Sigmoid colon (tissue), 7 donors: ENCODE results near the gene MYH9. TPM values are rescaled to one million over a fixed set of nuclear protein-coding genes. Genes with fewer than 3 reads are reported as not detected.

Source experiments
- DNase-seq: peaks from one replicate; pipeline ENCODE4 v3.0.0-alpha.2; 2019
- H3K27ac ChIP-seq, 4 donors: fragments of 200-600 bp; sonication (generic); one replicate each; pipeline ENCODE4 v1.5.1; 2016 to 2019; ENCODE audit warnings: mild to moderate bottlenecking in 1 of 4
- H3K27me3 ChIP-seq, 3 donors: fragments of 200-600 bp; sonication (generic); one replicate each; pipeline ENCODE4 v1.5.1; 2019; ENCODE audit warnings: mild to moderate bottlenecking in 1 of 3
- H3K36me3 ChIP-seq, 4 donors: fragments of 200-600 bp; sonication (generic); one replicate each; pipeline ENCODE4 v1.5.1; 2016 to 2019
- H3K4me1 ChIP-seq, 4 donors: fragments of 200-600 bp; sonication (generic); one replicate each; pipeline ENCODE4 v1.5.1; 2017 to 2019
- H3K4me3 ChIP-seq, 4 donors: fragments of 200-600 bp; sonication (generic); one replicate each; pipeline ENCODE4 v1.5.1; 2017 to 2019; ENCODE audit warnings: mild to moderate bottlenecking in 2 of 4, moderate library complexity in 1 of 4
- H3K9me3 ChIP-seq, 4 donors: fragments of 200-600 bp in 3 of 4; sonication (generic) in 3 of 4; one replicate each; pipeline versions ENCODE4 v1.5.1 to v1.6.1; 2013 to 2019
- CTCF ChIP-seq, 4 experiments: fragments of 450-650 bp in 3 of 4; fragments of 200-600 bp in 1 of 4; IDR thresholded peaks; one replicate each; pipeline ENCODE4 v1.5.1; 2016 to 2019; ENCODE audit warnings: antibody characterized with exemption in 4 of 4, mild to moderate bottlenecking in 3 of 4, moderate library complexity in 2 of 4
- EP300 ChIP-seq, 4 donors: sonication (generic); formaldehyde crosslinking; IDR thresholded peaks; one replicate each; pipeline ENCODE4 v1.6.1; 2017; ENCODE audit warnings: antibody characterized with exemption in 4 of 4
- POLR2A ChIP-seq, 2 donors: fragments of 450-650 bp; IDR thresholded peaks; one replicate each; pipeline ENCODE4 v1.6.1; 2016; ENCODE audit warnings: antibody characterized with exemption in 2 of 2, mild to moderate bottlenecking in 2 of 2, moderate library complexity in 2 of 2
- POLR2AphosphoS5 ChIP-seq, 4 donors: sonication (generic); formaldehyde crosslinking; IDR thresholded peaks; one replicate each; pipeline ENCODE4 v1.6.1; 2017; ENCODE audit warnings: antibody characterized with exemption in 4 of 4
- WGBS, 2 donors: extraction: QIAGEN DNeasy Blood & Tissue Kit; methylation state at CpG; one replicate each; pipeline ENCODE4 v1.1.7; 2013; 5-methylcytosine and 5-hydroxymethylcytosine counted together
- intact Hi-C: fragments of 100-400 bp; cut with DNase I; formaldehyde crosslinking; loops from one replicate; pipeline ENCODE4 v1.15.1; 2023
- polyA plus RNA-seq, 3 donors: library from polyadenylated mRNA; stranded (reverse); fragments of 200-250 nt; gene quantifications; one replicate each; pipeline ENCODE4 v1.2.3, GENCODE V29; 2013
- total RNA-seq, 4 donors: library from RNA; depleted of rRNA; stranded (reverse); fragments of >200 nt; gene quantifications; one replicate each; pipeline ENCODE4 v1.1.0, GENCODE V29; 2016
- donor health status: healthy with polysubstance abuse.
- donor health status: Bipolar disorder and iron deficiency.
- donor health status: healthy.

The MYH9 gene
- total and polyA plus RNA-seq, 7 donors: 63.7 to 307 (median 182) TPM

DNA sequence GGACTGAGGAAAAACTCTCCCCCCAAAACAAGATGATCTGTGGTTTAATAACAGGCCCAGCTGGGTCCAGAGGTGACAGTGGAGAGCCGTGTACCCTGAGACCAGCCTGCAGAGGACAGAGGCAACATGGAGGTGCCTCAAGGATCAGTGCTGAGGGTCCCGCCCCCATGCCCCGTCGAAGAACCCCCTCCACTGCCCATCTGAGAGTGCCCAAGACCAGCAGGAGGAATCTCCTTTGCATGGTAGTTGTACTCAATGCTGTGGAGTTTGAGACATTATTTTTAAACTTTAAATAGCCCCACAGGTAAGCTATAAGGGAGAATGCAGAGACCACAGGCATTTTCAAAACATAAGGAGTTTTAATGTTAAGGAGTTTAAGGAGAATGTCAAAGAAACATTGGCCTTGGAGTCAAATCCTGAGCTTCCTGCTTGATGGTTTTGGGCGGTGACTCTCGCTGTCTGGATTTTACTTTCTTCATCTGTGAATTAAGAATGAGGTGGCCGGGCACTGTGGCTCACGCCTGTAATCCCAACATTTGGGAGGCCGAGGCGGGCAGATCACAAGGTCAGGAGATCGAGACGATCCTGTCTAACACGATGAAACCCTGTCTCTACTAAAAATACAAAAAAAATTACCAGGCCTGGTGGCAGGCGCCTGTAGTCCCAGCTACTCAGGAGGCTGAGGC is 128.0 kb downstream of the MYH9 start:
- Histone ChIP-seq H3K27me3 (no peaks in the 10 kb centered on the region), H3K4me3 (no peak overlapping the region), H3K4me1 (peaks cover 0 to 29% (median 26%) of the 10 kb centered on the region in 4 donors), H3K9me3 (no peaks in the 10 kb centered on the region), H3K27ac (peak overlapping the region; percentile 47 to 62 (median 60)), H3K36me3 (peaks cover 0 to 55% (median 4%) of the 10 kb centered on the region in 4 donors)
- intact Hi-C loops: no loop called here
- TF ChIP-seq POLR2A (IDR thresholded peaks at IDR 0.05): no peak
- no peak for TF ChIP-seq EP300 (IDR thresholded peaks at IDR 0.05)
- TF ChIP-seq POLR2AphosphoS5 (IDR thresholded peaks at IDR 0.05): no peak
- no peak for TF ChIP-seq CTCF (IDR thresholded peaks at IDR 0.05)
- DNase-seq: no peak
- 85 to 88% methylated on average over 14 of the region's 14 CpGs for WGBS, 2 donors

GRCh38 chr22:36258701-36259614 is 128.8 kb downstream of the MYH9 start:
- Histone ChIP-seq H3K27me3 (no peaks in the 10 kb centered on the region), H3K36me3 (peaks cover 0 to 53% (median 4%) of the 10 kb centered on the region in 4 donors), H3K4me1 (peaks cover 0 to 37% (median 34%) of the 10 kb centered on the region in 4 donors), H3K4me3 (no peak overlapping the region), H3K9me3 (no peaks in the 10 kb centered on the region), H3K27ac (peak overlapping the region; percentile 47 to 62 (median 60))
- TF ChIP-seq POLR2A (IDR thresholded peaks at IDR 0.05): no peak
- TF ChIP-seq POLR2AphosphoS5 (IDR thresholded peaks at IDR 0.05): no peak
- no peak for TF ChIP-seq CTCF (IDR thresholded peaks at IDR 0.05)
- no peak for TF ChIP-seq EP300 (IDR thresholded peaks at IDR 0.05)
- DNase-seq: peak; percentile 80
- WGBS, 2 donors: 50 to 67% methylated on average over 16 of the region's 16 CpGs
- intact Hi-C loops: no loop called here

DNA sequence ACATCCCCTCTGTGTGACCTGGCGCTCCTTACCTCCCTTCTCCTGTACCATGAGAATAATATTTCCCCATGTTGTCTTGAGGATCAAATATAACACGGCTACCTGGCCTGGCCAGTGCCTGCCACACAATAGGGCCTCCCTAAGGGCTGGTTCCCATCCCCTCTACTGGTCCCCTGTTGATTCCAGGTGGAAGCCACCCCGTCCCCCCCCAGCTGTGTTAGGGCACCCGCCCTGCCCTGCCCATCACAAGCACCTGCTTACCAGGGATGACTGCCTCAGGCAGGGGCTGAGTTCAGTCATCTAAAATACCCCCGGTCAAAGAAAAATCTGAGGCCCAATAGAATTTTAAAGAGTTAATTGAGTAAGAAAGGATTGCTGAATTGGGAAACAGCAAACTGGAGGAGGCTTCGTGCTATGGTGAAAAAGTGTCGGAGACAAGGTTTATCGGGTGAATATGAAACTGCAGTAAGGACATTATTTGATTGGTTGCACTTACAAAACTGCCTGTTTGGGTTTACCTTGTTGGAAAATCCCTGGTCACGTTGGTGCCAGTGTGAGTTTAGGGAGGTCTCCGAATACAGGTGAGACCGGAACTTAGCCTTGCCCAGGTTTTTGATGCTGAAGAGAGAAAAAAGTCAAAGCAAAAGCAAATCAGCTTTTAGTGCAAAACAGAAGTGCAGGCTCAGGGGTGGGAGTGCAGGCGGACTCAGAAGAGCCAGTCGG is 129.7 kb downstream of the MYH9 start:
- peaks cover 0 to 45% (median 4%) of the 10 kb centered on the region in 4 donors for H3K36me3 ChIP-seq
- H3K9me3 ChIP-seq: no peaks in the 10 kb centered on the region
- TF ChIP-seq POLR2AphosphoS5 (IDR thresholded peaks at IDR 0.05): no peak
- TF ChIP-seq CTCF (IDR thresholded peaks at IDR 0.05): no peak
- no peak for TF ChIP-seq EP300 (IDR thresholded peaks at IDR 0.05)
- no peak for TF ChIP-seq POLR2A (IDR thresholded peaks at IDR 0.05)
- H3K4me1 ChIP-seq: peaks cover 0 to 46% (median 42%) of the 10 kb centered on the region in 4 donors
- 88 to 89% methylated on average over 13 of the region's 13 CpGs for WGBS, 2 donors
- H3K27me3 ChIP-seq: no peaks in the 10 kb centered on the region
- H3K4me3 ChIP-seq: no peak overlapping the region
- DNase-seq: no peak
- peak overlapping the region; percentile 47 to 62 (median 60) for H3K27ac ChIP-seq
- intact Hi-C loops: no loop called here

- WGBS, 2 donors: 73 to 81% methylated on average over 8 of the region's 8 CpGs
- Histone ChIP-seq H3K27ac (peak overlapping the region in 1 of 4 donors; percentile 62), H3K9me3 (no peaks in the 10 kb centered on the region), H3K36me3 (peaks cover 0 to 40% (median 4%) of the 10 kb centered on the region in 4 donors), H3K4me1 (peaks cover 0 to 52% (median 45%) of the 10 kb centered on the region in 4 donors), H3K27me3 (no peaks in the 10 kb centered on the region), H3K4me3 (no peak overlapping the region)
- no peak for TF ChIP-seq EP300 (IDR thresholded peaks at IDR 0.05)
- TF ChIP-seq CTCF (IDR thresholded peaks at IDR 0.05): no peak
- no peak for TF ChIP-seq POLR2A (IDR thresholded peaks at IDR 0.05)
- TF ChIP-seq POLR2AphosphoS5 (IDR thresholded peaks at IDR 0.05): no peak
- DNase-seq: no peak
- intact Hi-C loops: no loop called here
Observed at GRCh38 chr22:36257308-36257707, 130.5 kb downstream of the MYH9 start.
